Muscle of leg (tissue), 11 donors: ENCODE measurements around the gene FRZB. TPM values are rescaled to one million over a fixed set of nuclear protein-coding genes. Genes with fewer than 3 reads are reported as not detected.

Source experiments
- DNase-seq: peaks from one replicate; pipeline ENCODE4 v3.0.0; 2013
- H3K27ac ChIP-seq: one replicate; pipeline ENCODE4 v1.5.1; 2013; ENCODE audit warnings: mild to moderate bottlenecking, low read length, control low read depth
- H3K27me3 ChIP-seq: one replicate; pipeline ENCODE4 v1.6.1; 2013; ENCODE audit warnings: low read length; ENCODE audit not compliant: control insufficient read depth, insufficient read depth
- H3K36me3 ChIP-seq: one replicate; pipeline ENCODE4 v1.6.1; 2013; ENCODE audit warnings: low read length; ENCODE audit not compliant: control insufficient read depth, insufficient read depth
- H3K4me1 ChIP-seq: one replicate; pipeline ENCODE4 v1.6.1; 2013; ENCODE audit warnings: low read length; ENCODE audit not compliant: control insufficient read depth, insufficient read depth
- H3K4me3 ChIP-seq: one replicate; pipeline ENCODE4 v1.5.1; 2013; ENCODE audit warnings: low read length, control low read depth
- H3K9me3 ChIP-seq: replicated peaks from 2 replicates; pipeline ENCODE4 v1.6.1; 2013; ENCODE audit warnings: low read depth, low read length; ENCODE audit not compliant: control insufficient read depth
- WGBS: methylation state at CpG from one replicate; pipeline ENCODE4 v1.1.5; 2013; ENCODE audit warnings: missing lambda C conversion rate; ENCODE audit not compliant: insufficient coverage; 5-methylcytosine and 5-hydroxymethylcytosine counted together
- polyA plus RNA-seq, 8 donors: library from polyadenylated mRNA; unstranded; fragments of 120-200 nt; gene quantifications; one replicate each; pipeline versions ENCODE4 v1.2.1 to v1.2.3, GENCODE V29; 2013; ENCODE audit warnings: inconsistent platforms in 1 of 8, low replicate concordance in 1 of 8; ENCODE audit not compliant: insufficient read length in 8 of 8, insufficient read depth in 1 of 8
- total RNA-seq: library from RNA; stranded (reverse); fragments of 120-200 nt; gene quantifications from one replicate; pipeline ENCODE4 v1.2.4, GENCODE V29; 2013

Gene FRZB
- total and polyA plus RNA-seq, 9 donors, result 4.5 to 25.9 (median 13.6) TPM

- WGBS, result 45% methylated on average over 2 of the region's 5 CpGs
- Histone ChIP-seq H3K4me1 (no peaks in the 10 kb centered on the region), H3K9me3 (no peaks in the 10 kb centered on the region), H3K36me3 (no peaks in the 10 kb centered on the region), H3K27ac (no peak overlapping the region), H3K4me3 (no peak overlapping the region), H3K27me3 (no peaks in the 10 kb centered on the region)
- no peak for DNase-seq
Measured at GRCh38 chr2:182854375-182855105, 11.9 kb downstream of the FRZB start.

- no peak for DNase-seq
- H3K4me1 ChIP-seq, result no peaks in the 10 kb centered on the region
- no CpG with 5 or more reads among the region's 1 CpG for WGBS
- H3K9me3 ChIP-seq, result no peaks in the 10 kb centered on the region
- no peaks in the 10 kb centered on the region for H3K36me3 ChIP-seq
- H3K4me3 ChIP-seq, result no peak overlapping the region
- H3K27me3 ChIP-seq, result no peaks in the 10 kb centered on the region
- no peak overlapping the region for H3K27ac ChIP-seq
Measured at GRCh38 chr2:182852801-182853200, 13.6 kb downstream of the FRZB start.

- DNase-seq, result peak; percentile 63
- Histone ChIP-seq H3K27me3 (no peaks in the 10 kb centered on the region), H3K4me1 (no peaks in the 10 kb centered on the region), H3K9me3 (no peaks in the 10 kb centered on the region), H3K4me3 (no peak overlapping the region), H3K36me3 (no peaks in the 10 kb centered on the region), H3K27ac (no peak overlapping the region)
- no CpG with 5 or more reads among the region's 1 CpG for WGBS
Measured at GRCh38 chr2:182852090-182852489, 14.3 kb downstream of the FRZB start.

- H3K4me3 ChIP-seq, result no peak overlapping the region
- 42% methylated on average over 2 of the region's 3 CpGs for WGBS
Measured at GRCh38 chr2:182845794-182846417, 20.5 kb downstream of the FRZB start.

GRCh38 chr2:182836451-182836850 is 30.0 kb downstream of the FRZB start:
- H3K4me1 ChIP-seq, result no peaks in the 10 kb centered on the region
- no peak overlapping the region for H3K27ac ChIP-seq
- WGBS, result no CpG with 5 or more reads among the region's 3 CpGs
- no peak overlapping the region for H3K4me3 ChIP-seq
- DNase-seq, result peak; percentile 47
- H3K9me3 ChIP-seq, result no peaks in the 10 kb centered on the region
- no peaks in the 10 kb centered on the region for H3K27me3 ChIP-seq
- H3K36me3 ChIP-seq, result no peaks in the 10 kb centered on the region

More at GRCh38 chr2:182845794-182846417, 20.5 kb downstream of the FRZB start:
- no peak overlapping the region for H3K27ac ChIP-seq
- H3K9me3 ChIP-seq, result no peaks in the 10 kb centered on the region
- H3K36me3 ChIP-seq, result no peaks in the 10 kb centered on the region
- no peak for DNase-seq
- H3K27me3 ChIP-seq, result no peaks in the 10 kb centered on the region
- no peaks in the 10 kb centered on the region for H3K4me1 ChIP-seq

GRCh38 chr2:182834293-182834692 is 32.1 kb downstream of the FRZB start:
- no peaks in the 10 kb centered on the region for H3K36me3 ChIP-seq
- DNase-seq, result no peak
- no peak overlapping the region for H3K27ac ChIP-seq
- H3K4me3 ChIP-seq, result no peak overlapping the region
- H3K9me3 ChIP-seq, result no peaks in the 10 kb centered on the region
- H3K27me3 ChIP-seq, result no peaks in the 10 kb centered on the region
- no peaks in the 10 kb centered on the region for H3K4me1 ChIP-seq
- WGBS, result no CpG with 5 or more reads among the region's 1 CpG

GRCh38 chr2:182833084-182833854 is 33.2 kb downstream of the FRZB start:
- Histone ChIP-seq H3K36me3 (no peaks in the 10 kb centered on the region), H3K27ac (no peak overlapping the region), H3K27me3 (no peaks in the 10 kb centered on the region), H3K9me3 (no peaks in the 10 kb centered on the region), H3K4me1 (no peaks in the 10 kb centered on the region), H3K4me3 (no peak overlapping the region)
- 58% methylated on average over 2 of the region's 9 CpGs for WGBS
- no peak for DNase-seq

GRCh38 chr2:182831921-182832320 is 34.5 kb downstream of the FRZB start:
- H3K27ac ChIP-seq, result no peak overlapping the region
- no peaks in the 10 kb centered on the region for H3K9me3 ChIP-seq
- H3K4me3 ChIP-seq, result no peak overlapping the region
- no peaks in the 10 kb centered on the region for H3K27me3 ChIP-seq
- WGBS, result no CpG with 5 or more reads among the region's 3 CpGs
- H3K4me1 ChIP-seq, result no peaks in the 10 kb centered on the region
- DNase-seq, result no peak
- H3K36me3 ChIP-seq, result no peaks in the 10 kb centered on the region

GRCh38 chr2:182831101-182831500 is 35.3 kb downstream of the FRZB start:
- no peaks in the 10 kb centered on the region for H3K9me3 ChIP-seq
- no peaks in the 10 kb centered on the region for H3K36me3 ChIP-seq
- DNase-seq, result no peak
- no peak overlapping the region for H3K4me3 ChIP-seq
- no peaks in the 10 kb centered on the region for H3K4me1 ChIP-seq
- no peaks in the 10 kb centered on the region for H3K27me3 ChIP-seq
- no peak overlapping the region for H3K27ac ChIP-seq

- no peak overlapping the region for H3K4me3 ChIP-seq
- H3K4me1 ChIP-seq, result no peaks in the 10 kb centered on the region
- H3K27ac ChIP-seq, result no peak overlapping the region
- H3K36me3 ChIP-seq, result no peaks in the 10 kb centered on the region
- no peaks in the 10 kb centered on the region for H3K27me3 ChIP-seq
- 0% methylated on average over 1 of the region's 2 CpGs for WGBS
- H3K9me3 ChIP-seq, result no peaks in the 10 kb centered on the region
- no peak for DNase-seq
Measured at GRCh38 chr2:182827182-182827879, 39.1 kb downstream of the FRZB start.
